GM23338 (cell line): ENCODE data around the gene CCL21.

Experiments used
- CTCF ChIP-seq, 2 experiments: fragments of 200-600 bp in 1 of 2; sonication (generic) in 1 of 2; conservative IDR thresholded peaks; 2 replicates each; pipeline versions ENCODE4 v1.5.1 to v1.6.1; 2016 to 2017; ENCODE audit warnings: antibody characterized with exemption in 2 of 2, low read depth in 2 of 2, mild to moderate bottlenecking in 2 of 2, moderate library complexity in 1 of 2
- EZH2 ChIP-seq: fragments of 200-600 bp; sonication (generic); IDR thresholded peaks from one replicate; pipeline ENCODE4 v1.8.0; 2017; ENCODE audit warnings: antibody characterized with exemption, mild to moderate bottlenecking, low read depth; ENCODE audit not compliant: unreplicated experiment
- EZH2phosphoT487 ChIP-seq: fragments of 200-600 bp; sonication (generic); IDR thresholded peaks from one replicate; pipeline ENCODE4 v1.8.1; 2018; ENCODE audit warnings: antibody characterized with exemption; ENCODE audit not compliant: unreplicated experiment
- NANOG ChIP-seq: IDR thresholded peaks from 2 replicates; pipeline ENCODE4 v1.6.1; 2016; ENCODE audit warnings: antibody characterized with exemption, borderline replicate concordance
- POLR2AphosphoS5 ChIP-seq: IDR thresholded peaks from 2 replicates; pipeline ENCODE4 v1.6.1; 2016; ENCODE audit warnings: antibody characterized with exemption, low read depth
- REST ChIP-seq: IDR thresholded peaks from one replicate; pipeline ENCODE4 v1.6.1; 2018; ENCODE audit warnings: antibody characterized with exemption; ENCODE audit not compliant: unreplicated experiment
- STAT1 ChIP-seq: IDR thresholded peaks from one replicate; pipeline ENCODE4 v1.6.1; 2016; ENCODE audit warnings: antibody characterized with exemption; ENCODE audit not compliant: unreplicated experiment
- ZNF331 ChIP-seq: fragments of 250-450 bp; sonication (Bioruptor Pico); IDR thresholded peaks from 2 replicates; pipeline ENCODE4 v1.5.0; 2020; ENCODE audit warnings: low read depth, mild to moderate bottlenecking, moderate library complexity
- ZNF462 ChIP-seq: fragments of 250-450 bp; sonication (Bioruptor Pico); IDR thresholded peaks from 2 replicates; pipeline ENCODE4 v1.5.0; 2020; ENCODE audit warnings: mild to moderate bottlenecking, moderate library complexity

- no peak for TF ChIP-seq CTCF (conservative IDR thresholded peaks at IDR 0.05; ENCODE audit: low read depth in 2 of 2)
- no peak for TF ChIP-seq EZH2
- no peak for TF ChIP-seq NANOG
- no peak for TF ChIP-seq EZH2phosphoT487
- no peak for TF ChIP-seq POLR2AphosphoS5
- no peak for TF ChIP-seq ZNF462 (CRISPR knock-in tag)
- TF ChIP-seq STAT1, result no peak
- no peak for TF ChIP-seq ZNF331
- no peak for TF ChIP-seq REST
These were observed 24.3 kb downstream of the CCL21 start for GRCh38 chr9:34685591-34685990.
